IMR-90 (cell line): ENCODE measurements around the gene PDE11A. TPM values are rescaled to one million over a fixed set of nuclear protein-coding genes. Genes with fewer than 3 reads are reported as not detected.

Experiments used
- ATAC-seq: fragments of 200-7000 bp; cut with Tn5 transposase; 2 replicates; pipeline ENCODE4 v1.9.1; 2020; ENCODE audit warnings: low read depth, mild to moderate bottlenecking, moderate library complexity
- BruUV-seq: library from RNA; stranded (reverse); fragments of 400-500 nt; replicated peaks from 2 replicates; lab custom pipeline; 2021; lab: Mats Ljungman, UMichigan
- CTCF ChIA-PET: fragments of 300-600 bp; formaldehyde crosslinking; extraction: SDS; loops from one replicate; lab custom pipeline; 2021; ENCODE audit warnings: antibody characterized with exemption; lab: Yijun Ruan, JAX
- POLR2A ChIA-PET: fragments of 300-600 bp; sonication (Branson Sonifier 250); formaldehyde crosslinking; loops from one replicate; lab custom pipeline; 2022; ENCODE audit warnings: antibody characterized with exemption; ENCODE audit not compliant: unreplicated experiment; lab: Charles Lee
- DNase-seq: peaks from one replicate; pipeline ENCODE4 v3.0.0; 2013
- H2AFZ ChIP-seq: replicated peaks from 2 replicates; pipeline ENCODE3; 2013; ENCODE audit warnings: low read length, mild to moderate bottlenecking; ENCODE audit not compliant: poor library complexity
- H2AK5ac ChIP-seq: 2 replicates; pipeline ENCODE4 v1.6.1; 2013; ENCODE audit warnings: low read depth, low read length, inconsistent platforms
- H2AK9ac ChIP-seq: replicated peaks from 2 replicates; pipeline ENCODE3; 2013; ENCODE audit warnings: mild to moderate bottlenecking, low read depth, low read length, moderate library complexity; ENCODE audit not compliant: poor library complexity
- H2BK120ac ChIP-seq: 2 replicates; pipeline ENCODE4 v1.6.1; 2013; ENCODE audit warnings: low read depth, low read length, inconsistent platforms
- H2BK15ac ChIP-seq: 3 replicates; pipeline ENCODE4 v1.6.1; 2013; ENCODE audit warnings: low read depth, low read length, inconsistent platforms
- H2BK20ac ChIP-seq: 2 replicates; pipeline ENCODE4 v1.6.1; 2013; ENCODE audit warnings: low read depth, mild to moderate bottlenecking, inconsistent platforms, low read length, moderate library complexity
- H2BK5ac ChIP-seq: 2 replicates; pipeline ENCODE4 v1.6.1; 2013; ENCODE audit warnings: mild to moderate bottlenecking, low read depth, low read length, inconsistent platforms; ENCODE audit not compliant: poor library complexity, severe bottlenecking
- H3K14ac ChIP-seq: replicated peaks from 2 replicates; pipeline ENCODE4 v1.6.1; 2013; ENCODE audit warnings: low read depth, low read length, inconsistent platforms
- H3K18ac ChIP-seq: 2 replicates; pipeline ENCODE4 v1.6.1; 2013; ENCODE audit warnings: low read depth, low read length, control low read depth
- H3K23ac ChIP-seq: 2 replicates; pipeline ENCODE4 v1.6.1; 2013; ENCODE audit warnings: low read depth, low read length, inconsistent platforms
- H3K27ac ChIP-seq: 2 replicates; pipeline ENCODE4 v1.5.1; 2013; ENCODE audit warnings: mild to moderate bottlenecking, control low read depth, low read length; ENCODE audit not compliant: insufficient read depth
- H3K27me3 ChIP-seq: 2 replicates; pipeline ENCODE4 v1.6.1; 2013; ENCODE audit warnings: low read length; ENCODE audit not compliant: control insufficient read depth, insufficient read depth
- H3K36me3 ChIP-seq: 2 replicates; pipeline ENCODE4 v1.6.1; 2013; ENCODE audit warnings: low read length, mixed read lengths; ENCODE audit not compliant: control insufficient read depth, insufficient read depth
- H3K4ac ChIP-seq: 2 replicates; pipeline ENCODE4 v1.6.1; 2013; ENCODE audit warnings: low read depth, low read length, inconsistent platforms
- H3K4me1 ChIP-seq: 2 replicates; pipeline ENCODE4 v1.6.1; 2013; ENCODE audit warnings: low read length, mixed read lengths; ENCODE audit not compliant: control insufficient read depth, insufficient read depth
- H3K4me2 ChIP-seq: 2 replicates; pipeline ENCODE4 v1.6.1; 2013; ENCODE audit warnings: low read depth, mild to moderate bottlenecking, control low read depth, low read length, moderate library complexity
- H3K4me3 ChIP-seq: 2 replicates; pipeline ENCODE4 v1.5.1; 2013; ENCODE audit warnings: low read depth, mild to moderate bottlenecking, control low read depth, low read length, moderate library complexity; ENCODE audit not compliant: insufficient read depth
- H3K56ac ChIP-seq: 2 replicates; pipeline ENCODE4 v1.6.1; 2013; ENCODE audit warnings: low read length, inconsistent platforms; ENCODE audit not compliant: insufficient read depth; ENCODE audit errors: extremely low read depth
- H3K79me1 ChIP-seq, 2 experiments: 2 replicates each; pipeline ENCODE4 v1.6.1; 2013; ENCODE audit warnings: low read length in 2 of 2, inconsistent platforms in 1 of 2, low read depth in 1 of 2
- H3K9ac ChIP-seq: 2 replicates; pipeline ENCODE4 v1.6.1; 2013; ENCODE audit warnings: low read depth, low read length, control low read depth
- H3K9me1 ChIP-seq: 2 replicates; pipeline ENCODE4 v1.6.1; 2013; ENCODE audit warnings: low read length, inconsistent platforms; ENCODE audit not compliant: insufficient read depth
- H3K9me3 ChIP-seq: 2 replicates; pipeline ENCODE4 v1.6.1; 2013; ENCODE audit warnings: low read length; ENCODE audit not compliant: control insufficient read depth, insufficient read depth
- H4K20me1 ChIP-seq: 2 replicates; pipeline ENCODE4 v1.6.1; 2013; ENCODE audit warnings: low read length, inconsistent platforms; ENCODE audit not compliant: insufficient read depth
- H4K5ac ChIP-seq: 2 replicates; pipeline ENCODE4 v1.6.1; 2013; ENCODE audit warnings: mild to moderate bottlenecking, low read depth, low read length, control low read depth
- H4K8ac ChIP-seq, 2 experiments: 2 replicates each; pipeline ENCODE4 v1.6.1; 2013; ENCODE audit warnings: low read depth in 2 of 2, low read length in 2 of 2, control low read depth in 1 of 2, inconsistent platforms in 1 of 2
- H4K91ac ChIP-seq: 2 replicates; pipeline ENCODE4 v1.6.1; 2013; ENCODE audit warnings: low read depth, low read length, inconsistent platforms; ENCODE audit not compliant: insufficient read depth
- BHLHE40 ChIP-seq: fragments of 150-350 bp; IDR thresholded peaks from 2 replicates; pipeline ENCODE4 v1.6.1; 2016; ENCODE audit warnings: mild to moderate bottlenecking, low read depth, low read length
- CHD1 ChIP-seq: IDR thresholded peaks from 2 replicates; pipeline ENCODE4 v1.6.1; 2012; ENCODE audit warnings: low read depth, low read length, improper control_type of control experiment
- MAFK ChIP-seq: IDR thresholded peaks from 2 replicates; pipeline ENCODE4 v1.6.1; 2012; ENCODE audit warnings: low read depth, low read length, improper control_type of control experiment
- MXI1 ChIP-seq: IDR thresholded peaks from 2 replicates; pipeline ENCODE4 v1.6.1; 2012; ENCODE audit warnings: low read depth, mild to moderate bottlenecking, low read length, moderate library complexity, borderline replicate concordance
- RAD21 ChIP-seq: IDR thresholded peaks from 2 replicates; pipeline ENCODE4 v1.6.1; 2012; ENCODE audit warnings: low read length, improper control_type of control experiment
- RCOR1 ChIP-seq: IDR thresholded peaks from 2 replicates; pipeline ENCODE4 v1.6.1; 2012; ENCODE audit warnings: mild to moderate bottlenecking, low read length, improper control_type of control experiment; ENCODE audit not compliant: insufficient replicate concordance
- RFX5 ChIP-seq: IDR thresholded peaks from 2 replicates; pipeline ENCODE4 v1.8.0; 2012; ENCODE audit warnings: low read depth, mild to moderate bottlenecking, low read length, moderate library complexity
- SMC3 ChIP-seq: fragments of 150-350 bp; IDR thresholded peaks from 2 replicates; pipeline ENCODE4 v1.6.1; 2016; ENCODE audit warnings: low read depth, mild to moderate bottlenecking, antibody characterized with exemption, low read length, moderate library complexity
- WGBS, 2 experiments: methylation state at CpG; one replicate each; pipeline versions ENCODE4 v1.1.5 to v1.1.7; 2013; ENCODE audit warnings: missing lambda C conversion rate in 2 of 2; ENCODE audit not compliant: insufficient read length in 1 of 2; ENCODE audit errors: extremely low coverage in 2 of 2; 5-methylcytosine and 5-hydroxymethylcytosine counted together
- dilution Hi-C: fragments of 300-500 bp; cut with HindIII; formaldehyde crosslinking; loops from one replicate; pipeline ENCODE4 v1.14.3; 2018; ENCODE audit warnings: low sequenced_read_pairs; ENCODE audit not compliant: unreplicated experiment
- in situ Hi-C: fragments of 300-500 bp; cut with MboI; formaldehyde crosslinking; loops from 3 replicates; pipeline ENCODE4 v1.14.3; 2019; ENCODE audit warnings: low sequenced_read_pairs, inconsistent platforms, mixed read lengths
- intact Hi-C: fragments of 100-400 bp; cut with micrococcal nuclease; formaldehyde crosslinking; loops from 2 replicates; pipeline ENCODE4 v1.10.0; 2022
- polyA plus RNA-seq, 3 experiments: library from polyadenylated mRNA; depleted of rRNA; stranded (reverse); fragments of >200 nt; gene quantifications; 2 replicates each; pipeline ENCODE4 v1.2.3, GENCODE V29; 2012; ENCODE audit warnings: low replicate concordance in 1 of 3
- total RNA-seq: library from RNA; depleted of rRNA; stranded (reverse); fragments of >200 nt; gene quantifications from 2 replicates; pipeline ENCODE4 v1.2.3, GENCODE V29; 2012
- TF ChIP-seq, protein P1 (sequence below): fragments of 150-350 bp; IDR thresholded peaks from 2 replicates; pipeline ENCODE4 v1.6.1; 2016; ENCODE audit warnings: low read depth, mild to moderate bottlenecking, low read length, moderate library complexity, borderline replicate concordance
- TF ChIP-seq, protein P2 (sequence below): conservative IDR thresholded peaks from 2 replicates; pipeline ENCODE4 v1.5.1; 2012; ENCODE audit warnings: mild to moderate bottlenecking, low read depth, low read length, improper control_type of control experiment
- TF ChIP-seq, protein P3 (sequence below): fragments of 150-350 bp; IDR thresholded peaks from 2 replicates; pipeline ENCODE4 v1.6.1; 2017; ENCODE audit warnings: mild to moderate bottlenecking, antibody characterized with exemption, low read length, low read depth

PDE11A gene
- total and polyA plus RNA-seq, 2 of the 4 experiments (the other 2 are of a cell fraction): 0.21 to 0.72 TPM

DNA sequence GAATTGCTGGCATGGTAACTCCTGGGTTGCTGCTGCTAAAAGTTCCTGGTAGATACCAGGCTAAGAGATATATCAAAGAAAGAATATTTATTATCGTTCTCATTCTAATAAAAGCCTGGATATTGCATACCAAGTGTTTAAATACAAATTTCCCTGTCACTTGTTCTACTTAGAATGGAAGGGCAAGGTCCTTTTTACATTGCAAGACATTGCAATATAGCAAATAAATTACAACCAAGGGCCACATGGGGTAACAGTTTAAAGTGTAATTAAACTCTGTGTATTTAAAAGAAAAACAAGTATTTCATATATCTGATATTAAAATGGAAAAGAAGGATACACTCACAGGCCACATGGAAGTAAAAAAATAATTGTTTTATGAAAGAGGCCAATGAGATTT is 16.2 kb downstream of the PDE11A start:
- H3K4me3 ChIP-seq: no peak overlapping the region
- H4K5ac ChIP-seq: no peak overlapping the region
- no peaks in the 10 kb centered on the region for H3K36me3 ChIP-seq
- H3K4me1 ChIP-seq: no peaks in the 10 kb centered on the region
- no peak overlapping the region for H4K8ac ChIP-seq
- intact Hi-C loops (no loop called here), dilution Hi-C loops (no loop called here), in situ Hi-C loops (no loop called here)
- H3K79me1 ChIP-seq: no peaks in the 10 kb centered on the region
- H2BK5ac ChIP-seq: no peak overlapping the region
- no peak overlapping the region for H3K18ac ChIP-seq
- H3K9me1 ChIP-seq: no peaks in the 10 kb centered on the region
- H2AK5ac ChIP-seq: no peak overlapping the region
- ChIA-PET CTCF (no interaction called here), POLR2A (no interaction called here)
- H2BK15ac ChIP-seq: no peak overlapping the region
- H3K27ac ChIP-seq: no peak overlapping the region
- ATAC-seq: no peak
- H3K9me3 ChIP-seq: no peaks in the 10 kb centered on the region
- no peak overlapping the region for H3K56ac ChIP-seq
- no peak overlapping the region for H2AK9ac ChIP-seq
- H3K4ac ChIP-seq: no peak overlapping the region
- no peak for TF ChIP-seq MXI1
- no peak for TF ChIP-seq BHLHE40
- TF ChIP-seq, protein P1, sequence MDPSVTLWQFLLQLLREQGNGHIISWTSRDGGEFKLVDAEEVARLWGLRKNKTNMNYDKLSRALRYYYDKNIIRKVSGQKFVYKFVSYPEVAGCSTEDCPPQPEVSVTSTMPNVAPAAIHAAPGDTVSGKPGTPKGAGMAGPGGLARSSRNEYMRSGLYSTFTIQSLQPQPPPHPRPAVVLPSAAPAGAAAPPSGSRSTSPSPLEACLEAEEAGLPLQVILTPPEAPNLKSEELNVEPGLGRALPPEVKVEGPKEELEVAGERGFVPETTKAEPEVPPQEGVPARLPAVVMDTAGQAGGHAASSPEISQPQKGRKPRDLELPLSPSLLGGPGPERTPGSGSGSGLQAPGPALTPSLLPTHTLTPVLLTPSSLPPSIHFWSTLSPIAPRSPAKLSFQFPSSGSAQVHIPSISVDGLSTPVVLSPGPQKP: no peak
- TF ChIP-seq RFX5: no peak
- no peak for TF ChIP-seq SMC3
- TF ChIP-seq MAFK: no peak
- no peak for TF ChIP-seq CHD1
- no peak for TF ChIP-seq RCOR1
- TF ChIP-seq, protein P2, sequence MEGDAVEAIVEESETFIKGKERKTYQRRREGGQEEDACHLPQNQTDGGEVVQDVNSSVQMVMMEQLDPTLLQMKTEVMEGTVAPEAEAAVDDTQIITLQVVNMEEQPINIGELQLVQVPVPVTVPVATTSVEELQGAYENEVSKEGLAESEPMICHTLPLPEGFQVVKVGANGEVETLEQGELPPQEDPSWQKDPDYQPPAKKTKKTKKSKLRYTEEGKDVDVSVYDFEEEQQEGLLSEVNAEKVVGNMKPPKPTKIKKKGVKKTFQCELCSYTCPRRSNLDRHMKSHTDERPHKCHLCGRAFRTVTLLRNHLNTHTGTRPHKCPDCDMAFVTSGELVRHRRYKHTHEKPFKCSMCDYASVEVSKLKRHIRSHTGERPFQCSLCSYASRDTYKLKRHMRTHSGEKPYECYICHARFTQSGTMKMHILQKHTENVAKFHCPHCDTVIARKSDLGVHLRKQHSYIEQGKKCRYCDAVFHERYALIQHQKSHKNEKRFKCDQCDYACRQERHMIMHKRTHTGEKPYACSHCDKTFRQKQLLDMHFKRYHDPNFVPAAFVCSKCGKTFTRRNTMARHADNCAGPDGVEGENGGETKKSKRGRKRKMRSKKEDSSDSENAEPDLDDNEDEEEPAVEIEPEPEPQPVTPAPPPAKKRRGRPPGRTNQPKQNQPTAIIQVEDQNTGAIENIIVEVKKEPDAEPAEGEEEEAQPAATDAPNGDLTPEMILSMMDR: no peak
- TF ChIP-seq, protein P3, sequence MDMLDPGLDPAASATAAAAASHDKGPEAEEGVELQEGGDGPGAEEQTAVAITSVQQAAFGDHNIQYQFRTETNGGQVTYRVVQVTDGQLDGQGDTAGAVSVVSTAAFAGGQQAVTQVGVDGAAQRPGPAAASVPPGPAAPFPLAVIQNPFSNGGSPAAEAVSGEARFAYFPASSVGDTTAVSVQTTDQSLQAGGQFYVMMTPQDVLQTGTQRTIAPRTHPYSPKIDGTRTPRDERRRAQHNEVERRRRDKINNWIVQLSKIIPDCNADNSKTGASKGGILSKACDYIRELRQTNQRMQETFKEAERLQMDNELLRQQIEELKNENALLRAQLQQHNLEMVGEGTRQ: no peak
- no peak for TF ChIP-seq RAD21
- H3K23ac ChIP-seq: no peak overlapping the region
- no peak overlapping the region for H4K91ac ChIP-seq
- no peaks in the 10 kb centered on the region for H3K27me3 ChIP-seq
- H3K4me2 ChIP-seq: no peak overlapping the region
- H3K14ac ChIP-seq: no peak overlapping the region
- no peak overlapping the region for H2BK20ac ChIP-seq
- no peak overlapping the region for H2BK120ac ChIP-seq
- no peaks in the 10 kb centered on the region for H4K20me1 ChIP-seq
- WGBS, 2 experiments: no CpG with 5 or more reads among the region's 1 CpG
- no peak for DNase-seq
- H3K9ac ChIP-seq: no peak overlapping the region
- BruUV-seq: no TSS peak
- H2AFZ ChIP-seq: no peak overlapping the region
